Testis (tissue), 2 donors: ENCODE data around the gene GBF1.

Experiments
- POLR2A ChIP-seq: fragments of 450-650 bp; IDR thresholded peaks from one replicate; pipeline ENCODE4 v1.6.1; 2017; ENCODE audit warnings: antibody characterized with exemption, mild to moderate bottlenecking, moderate library complexity
- TF ChIP-seq, protein P1 (sequence below), 3 experiments: fragments of 450-650 bp in 2 of 3; fragments of 200-600 bp in 1 of 3; sonication (generic) in 1 of 3; IDR thresholded peaks; one replicate each; pipeline ENCODE4 v1.5.1; 2016 to 2019; ENCODE audit warnings: antibody characterized with exemption in 3 of 3, mild to moderate bottlenecking in 2 of 3, moderate library complexity in 1 of 3

DNA sequence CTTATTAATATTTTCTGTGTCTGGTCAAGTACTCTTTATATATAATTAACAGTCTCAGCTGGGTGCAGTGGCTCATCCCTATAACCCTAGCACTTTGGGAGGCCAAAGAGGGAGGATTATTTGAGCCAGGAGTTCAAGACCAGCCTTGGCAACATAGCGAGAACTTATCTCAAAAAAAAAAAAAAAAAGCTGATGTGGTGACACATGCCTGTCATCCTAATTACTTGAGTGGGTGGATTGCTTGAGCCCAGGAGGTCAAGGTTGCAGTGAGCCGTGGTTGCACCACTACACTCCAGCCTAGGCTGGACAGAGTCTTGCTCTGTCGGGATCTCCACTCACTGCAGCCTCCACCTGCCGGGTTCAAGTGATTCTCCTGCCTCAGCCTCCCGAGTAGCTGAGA lies 26.0 kb upstream of the GBF1 start:
- TF ChIP-seq, protein P1, sequence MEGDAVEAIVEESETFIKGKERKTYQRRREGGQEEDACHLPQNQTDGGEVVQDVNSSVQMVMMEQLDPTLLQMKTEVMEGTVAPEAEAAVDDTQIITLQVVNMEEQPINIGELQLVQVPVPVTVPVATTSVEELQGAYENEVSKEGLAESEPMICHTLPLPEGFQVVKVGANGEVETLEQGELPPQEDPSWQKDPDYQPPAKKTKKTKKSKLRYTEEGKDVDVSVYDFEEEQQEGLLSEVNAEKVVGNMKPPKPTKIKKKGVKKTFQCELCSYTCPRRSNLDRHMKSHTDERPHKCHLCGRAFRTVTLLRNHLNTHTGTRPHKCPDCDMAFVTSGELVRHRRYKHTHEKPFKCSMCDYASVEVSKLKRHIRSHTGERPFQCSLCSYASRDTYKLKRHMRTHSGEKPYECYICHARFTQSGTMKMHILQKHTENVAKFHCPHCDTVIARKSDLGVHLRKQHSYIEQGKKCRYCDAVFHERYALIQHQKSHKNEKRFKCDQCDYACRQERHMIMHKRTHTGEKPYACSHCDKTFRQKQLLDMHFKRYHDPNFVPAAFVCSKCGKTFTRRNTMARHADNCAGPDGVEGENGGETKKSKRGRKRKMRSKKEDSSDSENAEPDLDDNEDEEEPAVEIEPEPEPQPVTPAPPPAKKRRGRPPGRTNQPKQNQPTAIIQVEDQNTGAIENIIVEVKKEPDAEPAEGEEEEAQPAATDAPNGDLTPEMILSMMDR (IDR thresholded peaks at IDR 0.05) = no peak
- TF ChIP-seq POLR2A = no peak
